BLaER1 treated with 17β-estradiol and CSF1 and Interleukin-3, amounts not matched to agents 10 nM and 100 nM (cell line): ENCODE results near the gene ASXL2.
A peak's percentile ranks its signal among the peaks of the same experiment; 100 is the strongest.

Experiments
- H3K27ac ChIP-seq, 11 experiments: shearing (Covaris generic); formaldehyde crosslinking; 2 replicates each; pipeline ENCODE4 v1.8.1; 2022
- H3K27me3 ChIP-seq, 11 experiments: shearing (Covaris generic); formaldehyde crosslinking; 2 replicates each; pipeline ENCODE4 v1.8.1; 2022
- H3K36me3 ChIP-seq, 11 experiments: shearing (Covaris generic); formaldehyde crosslinking; 2 replicates each; pipeline ENCODE4 v1.8.1; 2022
- H3K4me1 ChIP-seq, 10 experiments: shearing (Covaris generic); formaldehyde crosslinking; 2 replicates each; pipeline ENCODE4 v1.8.1; 2022
- H3K4me2 ChIP-seq, 11 experiments: shearing (Covaris generic); formaldehyde crosslinking; 2 replicates each; pipeline ENCODE4 v1.8.1; 2022
- H3K4me3 ChIP-seq, 10 experiments: shearing (Covaris generic); formaldehyde crosslinking; 2 replicates each; pipeline ENCODE4 v1.8.1; 2022
- H3K9ac ChIP-seq, 11 experiments: shearing (Covaris generic); formaldehyde crosslinking; 2 replicates each; pipeline ENCODE4 v1.8.1; 2022
- H3K9me3 ChIP-seq, 11 experiments: shearing (Covaris generic); formaldehyde crosslinking; replicated peaks in 1 of 11; 2 replicates each; pipeline ENCODE4 v1.8.1; 2022
- H4K20me1 ChIP-seq, 11 experiments: shearing (Covaris generic); formaldehyde crosslinking; 2 replicates each; pipeline ENCODE4 v1.8.1; 2022
- Cebpa-rat ChIP-seq, 11 experiments: shearing (Covaris generic); IDR thresholded peaks; 2 replicates each; pipeline ENCODE4 v1.8.1; 2022

The ASXL2 gene

DNA sequence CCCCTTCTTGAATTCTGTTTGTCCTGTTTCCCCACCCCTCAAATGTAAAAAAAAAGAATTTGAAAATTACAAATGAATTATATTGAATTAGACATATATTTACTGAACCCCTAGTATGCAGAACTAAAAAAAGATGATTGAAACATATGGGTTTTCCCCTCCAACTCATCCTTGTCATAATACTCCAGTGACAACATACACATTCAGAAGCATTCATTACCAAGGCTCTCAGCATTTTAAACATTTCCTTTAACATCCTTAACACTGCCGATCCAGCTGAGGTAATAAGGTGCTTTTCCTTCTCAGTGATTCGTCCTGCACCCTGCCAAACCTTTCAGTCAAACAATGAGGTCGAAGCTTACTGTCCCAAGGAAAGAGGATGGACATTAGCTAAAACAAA lies 151.8 kb downstream of the ASXL2 start:
- no peaks in the 10 kb centered on the region for H4K20me1 ChIP-seq
- H3K9ac ChIP-seq, result no peak overlapping the region
- no peaks in the 10 kb centered on the region for H3K4me1 ChIP-seq
- no peaks in the 10 kb centered on the region for H3K36me3 ChIP-seq
- H3K9me3 ChIP-seq, result no peaks in the 10 kb centered on the region
- H3K27ac ChIP-seq, result no peak overlapping the region
- H3K4me3 ChIP-seq, result no peak overlapping the region
- no peak overlapping the region for H3K4me2 ChIP-seq
- no peak for TF ChIP-seq Cebpa-rat (IDR thresholded peaks at IDR 0.05)
- H3K27me3 ChIP-seq, result no peaks in the 10 kb centered on the region

DNA sequence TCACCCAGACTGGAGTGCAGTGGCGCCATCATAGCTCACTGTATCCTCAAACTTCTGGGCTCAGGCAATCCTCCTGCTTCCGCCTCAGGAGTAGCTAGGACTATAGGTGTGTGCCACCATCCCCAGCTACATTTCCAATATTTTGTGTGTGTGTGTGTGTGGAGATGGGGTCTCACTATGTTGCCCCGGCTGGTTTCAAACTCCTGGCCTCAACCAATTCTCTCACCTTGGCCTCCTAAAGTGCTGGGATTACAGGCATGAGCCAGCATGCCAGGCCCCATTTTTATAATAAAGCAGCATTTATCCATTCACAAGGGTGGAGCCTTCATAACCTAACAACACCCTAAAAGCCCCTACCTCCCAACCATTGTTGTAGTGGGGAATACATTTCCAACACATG lies 152.4 kb downstream of the ASXL2 start:
- H3K27me3 ChIP-seq, result no peaks in the 10 kb centered on the region
- no peak overlapping the region for H3K27ac ChIP-seq
- no peak overlapping the region for H3K4me2 ChIP-seq
- H3K4me1 ChIP-seq, result no peaks in the 10 kb centered on the region
- no peaks in the 10 kb centered on the region for H3K36me3 ChIP-seq
- no peaks in the 10 kb centered on the region for H4K20me1 ChIP-seq
- TF ChIP-seq Cebpa-rat (IDR thresholded peaks at IDR 0.05), result no peak
- no peak overlapping the region for H3K4me3 ChIP-seq
- H3K9me3 ChIP-seq, result no peaks in the 10 kb centered on the region
- no peak overlapping the region for H3K9ac ChIP-seq

DNA sequence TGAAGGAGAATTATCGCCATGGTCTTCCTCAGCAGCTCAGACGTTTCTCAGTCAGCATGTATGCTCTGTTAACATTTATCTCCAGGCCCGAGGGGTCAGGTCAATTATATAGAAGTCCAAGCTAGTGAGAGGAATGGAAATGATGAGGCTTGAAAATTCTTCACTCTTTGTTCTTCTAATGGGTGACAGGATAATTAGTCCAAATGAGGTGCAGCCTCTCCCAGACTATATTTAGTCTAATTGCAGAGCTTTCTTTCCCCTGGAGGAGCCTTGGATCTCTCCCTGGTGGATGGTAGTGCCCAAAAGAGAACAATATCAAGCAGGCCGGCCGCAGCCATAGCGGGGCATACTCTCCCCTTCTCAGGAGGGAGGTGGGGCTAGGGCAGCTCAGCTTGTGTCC lies 153.5 kb downstream of the ASXL2 start:
- H3K27me3 ChIP-seq, result no peaks in the 10 kb centered on the region
- TF ChIP-seq Cebpa-rat (IDR thresholded peaks at IDR 0.05), result no peak
- H3K9me3 ChIP-seq, result no peaks in the 10 kb centered on the region
- H3K27ac ChIP-seq, result no peak overlapping the region
- no peaks in the 10 kb centered on the region for H3K36me3 ChIP-seq
- H3K4me3 ChIP-seq, result no peak overlapping the region
- no peaks in the 10 kb centered on the region for H4K20me1 ChIP-seq
- H3K9ac ChIP-seq, result no peak overlapping the region
- H3K4me1 ChIP-seq, result no peaks in the 10 kb centered on the region
- no peak overlapping the region for H3K4me2 ChIP-seq

DNA sequence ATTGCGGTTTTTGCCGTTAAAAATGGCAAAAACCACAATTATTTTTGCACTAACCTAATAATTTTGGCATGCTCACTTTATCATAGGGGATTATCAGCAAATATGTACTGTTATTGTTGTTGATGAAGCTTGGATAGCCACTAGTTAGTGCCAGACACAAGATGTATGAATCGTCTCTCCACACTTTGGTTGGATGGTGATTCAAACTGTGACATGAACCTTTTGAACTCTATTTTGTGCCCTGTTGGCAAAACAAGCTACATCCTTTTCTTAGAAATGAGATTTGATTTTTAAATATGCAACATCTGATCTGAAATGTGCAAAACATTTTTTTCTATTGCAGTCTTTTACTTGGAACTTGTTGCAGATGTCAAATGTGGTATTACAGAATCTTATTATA lies 156.1 kb downstream of the ASXL2 start:
- no peaks in the 10 kb centered on the region for H3K9me3 ChIP-seq
- no peaks in the 10 kb centered on the region for H4K20me1 ChIP-seq
- no peak overlapping the region for H3K27ac ChIP-seq
- no peak for TF ChIP-seq Cebpa-rat (IDR thresholded peaks at IDR 0.05)
- H3K4me3 ChIP-seq, result no peak overlapping the region
- H3K4me2 ChIP-seq, result no peak overlapping the region
- H3K4me1 ChIP-seq, result no peaks in the 10 kb centered on the region
- no peak overlapping the region for H3K9ac ChIP-seq
- H3K27me3 ChIP-seq, result no peaks in the 10 kb centered on the region
- no peaks in the 10 kb centered on the region for H3K36me3 ChIP-seq

DNA sequence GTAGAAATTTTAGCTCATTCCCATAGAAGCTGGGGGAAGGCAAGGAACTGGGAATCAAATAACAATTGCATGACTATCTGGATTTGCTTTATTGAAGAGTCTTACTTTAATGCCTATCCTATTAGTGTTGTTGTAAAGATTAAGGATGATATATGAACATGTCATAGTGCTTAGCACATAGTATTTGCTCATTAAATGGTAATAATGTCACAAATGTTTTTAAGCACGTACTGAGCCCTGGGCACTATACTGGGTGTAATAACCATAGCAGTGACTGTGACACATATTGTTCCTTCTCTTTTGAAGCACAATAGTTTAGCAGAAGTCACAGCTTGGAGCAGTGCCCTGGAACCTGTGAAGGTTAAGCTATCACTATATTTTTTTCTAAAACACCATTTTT lies 157.7 kb downstream of the ASXL2 start:
- Histone ChIP-seq H3K36me3 (no peaks in the 10 kb centered on the region), H3K9ac (no peak overlapping the region), H4K20me1 (no peaks in the 10 kb centered on the region), H3K27ac (no peak overlapping the region), H3K27me3 (no peaks in the 10 kb centered on the region), H3K9me3 (no peaks in the 10 kb centered on the region), H3K4me3 (no peak overlapping the region), H3K4me2 (no peak overlapping the region), H3K4me1 (no peaks in the 10 kb centered on the region)
- no peak for TF ChIP-seq Cebpa-rat (IDR thresholded peaks at IDR 0.05)

DNA sequence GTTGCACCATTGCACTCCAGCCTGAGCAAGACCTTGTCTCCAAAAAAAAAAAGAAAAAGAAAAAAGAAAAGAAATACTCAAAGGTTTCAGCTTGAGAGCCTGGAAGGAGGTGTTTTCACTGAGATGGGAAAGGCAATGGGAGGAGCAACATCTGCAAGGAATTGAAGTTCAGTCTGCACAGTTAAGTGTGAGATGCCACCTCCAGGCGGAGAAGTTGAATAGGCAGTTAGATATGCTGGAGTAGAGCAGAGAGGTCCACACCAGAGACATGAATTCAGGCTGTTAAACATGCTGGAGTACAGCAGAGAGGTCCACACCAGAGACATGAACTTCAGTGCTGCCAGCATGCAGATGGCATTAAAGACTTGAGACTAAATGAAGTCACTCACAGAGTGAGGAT lies 163.5 kb downstream of the ASXL2 start:
- Histone ChIP-seq H3K36me3 (no peaks in the 10 kb centered on the region), H3K4me3 (no peak overlapping the region), H3K9me3 (no peaks in the 10 kb centered on the region), H3K4me2 (no peak overlapping the region), H3K9ac (no peak overlapping the region), H3K27ac (no peak overlapping the region), H3K4me1 (peaks cover 0 to 7% (median 0%) of the 10 kb centered on the region in 10 experiments; a peak in 5 of 20 replicates), H4K20me1 (no peaks in the 10 kb centered on the region), H3K27me3 (no peaks in the 10 kb centered on the region)
- no peak for TF ChIP-seq Cebpa-rat (IDR thresholded peaks at IDR 0.05)

DNA sequence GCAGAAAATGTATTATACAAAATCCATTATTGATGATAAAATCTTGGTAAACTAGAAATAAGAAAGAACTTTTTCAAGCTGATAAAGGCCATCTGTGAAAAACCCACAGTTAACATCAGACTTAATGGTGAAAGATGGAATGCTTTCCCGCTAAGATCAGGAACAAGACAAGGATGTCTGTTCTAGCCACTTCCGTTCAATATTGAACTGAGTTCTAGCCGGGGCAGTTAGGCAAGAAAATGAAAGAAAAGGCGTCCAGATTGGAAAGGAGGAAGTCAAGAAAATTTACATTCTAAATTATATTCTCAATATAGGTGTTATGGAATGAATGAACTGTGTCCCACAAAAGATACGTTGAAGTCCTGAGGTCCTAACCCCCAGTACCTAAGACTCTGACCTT lies 165.8 kb downstream of the ASXL2 start:
- H3K27ac ChIP-seq, result no peak overlapping the region
- no peaks in the 10 kb centered on the region for H4K20me1 ChIP-seq
- H3K4me2 ChIP-seq, result no peak overlapping the region
- no peak overlapping the region for H3K4me3 ChIP-seq
- H3K9ac ChIP-seq, result no peak overlapping the region
- no peak for TF ChIP-seq Cebpa-rat (IDR thresholded peaks at IDR 0.05)
- H3K36me3 ChIP-seq, result no peaks in the 10 kb centered on the region
- H3K4me1 ChIP-seq, result peaks cover 0 to 7% (median 0%) of the 10 kb centered on the region in 10 experiments; a peak in 5 of 20 replicates
- no peaks in the 10 kb centered on the region for H3K9me3 ChIP-seq
- no peaks in the 10 kb centered on the region for H3K27me3 ChIP-seq

DNA sequence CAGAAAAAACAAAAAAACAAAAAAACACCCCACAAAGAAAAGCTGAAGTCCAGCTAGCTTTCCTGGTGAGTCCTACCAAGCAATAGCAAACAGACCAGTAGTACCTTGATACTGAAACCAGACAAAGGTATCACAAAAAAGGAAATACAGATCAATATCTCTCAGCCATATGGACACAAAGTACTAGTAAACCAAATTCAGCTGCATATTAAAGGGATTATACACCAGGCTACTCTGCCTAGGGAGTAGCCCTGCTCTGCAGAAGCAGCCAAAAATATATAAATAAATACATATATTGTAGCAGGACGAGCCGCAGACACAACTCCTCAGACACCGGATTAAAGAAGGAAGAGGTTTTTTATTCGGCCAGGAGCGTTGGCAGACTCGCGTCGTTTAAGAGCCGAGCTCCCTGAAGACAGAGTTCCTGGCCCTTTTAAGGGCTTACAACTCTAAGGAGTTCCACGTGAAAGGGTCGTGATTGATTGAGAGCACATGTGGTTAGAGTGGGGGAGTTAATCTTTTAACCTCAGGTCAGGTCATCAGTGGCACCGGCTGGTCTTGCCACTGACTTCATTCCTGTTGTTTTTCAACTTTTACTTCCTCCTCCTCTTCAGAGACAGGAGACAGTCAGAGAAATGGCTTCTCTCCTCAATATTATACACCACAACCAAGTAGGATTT lies 166.5 kb downstream of the ASXL2 start:
- peaks cover 0 to 7% (median 0%) of the 10 kb centered on the region in 10 experiments; a peak in 5 of 20 replicates for H3K4me1 ChIP-seq
- H3K36me3 ChIP-seq, result no peaks in the 10 kb centered on the region
- no peaks in the 10 kb centered on the region for H3K9me3 ChIP-seq
- no peaks in the 10 kb centered on the region for H4K20me1 ChIP-seq
- H3K9ac ChIP-seq, result no peak overlapping the region
- H3K4me2 ChIP-seq, result peak overlapping the region in 3 of 11 experiments; percentile 9 to 26 (median 21); a peak in 4 of 22 replicates
- no peak overlapping the region for H3K27ac ChIP-seq
- no peak overlapping the region for H3K4me3 ChIP-seq
- no peaks in the 10 kb centered on the region for H3K27me3 ChIP-seq
- TF ChIP-seq Cebpa-rat (IDR thresholded peaks at IDR 0.05), result no peak

DNA sequence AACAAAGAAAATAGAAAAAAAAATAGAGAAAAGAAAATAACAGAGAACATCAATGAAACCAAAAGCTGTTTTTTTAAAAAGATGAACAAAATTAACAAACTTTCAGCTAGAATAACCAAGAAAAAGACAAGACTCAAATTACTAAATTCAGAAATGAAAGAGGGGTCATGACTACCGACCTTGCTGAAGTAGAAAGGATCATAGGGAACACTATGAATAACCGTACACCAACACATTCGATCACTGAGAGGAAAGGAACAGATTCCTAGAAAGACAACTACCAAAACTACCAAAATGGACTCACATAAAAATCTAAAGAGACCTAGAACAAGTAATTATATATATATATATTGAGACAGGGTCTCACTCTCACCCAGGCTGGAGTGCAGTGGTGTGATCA lies 167.5 kb downstream of the ASXL2 start:
- Histone ChIP-seq H3K36me3 (no peaks in the 10 kb centered on the region), H3K9me3 (peaks cover 0 to under 1% (median 0%) of the 10 kb centered on the region in 11 experiments; a peak in 3 of 22 replicates), H3K27ac (no peak overlapping the region), H3K4me1 (peaks cover 0 to 7% (median 0%) of the 10 kb centered on the region in 10 experiments; a peak in 5 of 20 replicates), H4K20me1 (no peaks in the 10 kb centered on the region), H3K27me3 (no peaks in the 10 kb centered on the region), H3K9ac (no peak overlapping the region), H3K4me2 (no peak overlapping the region), H3K4me3 (no peak overlapping the region)
- no peak for TF ChIP-seq Cebpa-rat (IDR thresholded peaks at IDR 0.05)

DNA sequence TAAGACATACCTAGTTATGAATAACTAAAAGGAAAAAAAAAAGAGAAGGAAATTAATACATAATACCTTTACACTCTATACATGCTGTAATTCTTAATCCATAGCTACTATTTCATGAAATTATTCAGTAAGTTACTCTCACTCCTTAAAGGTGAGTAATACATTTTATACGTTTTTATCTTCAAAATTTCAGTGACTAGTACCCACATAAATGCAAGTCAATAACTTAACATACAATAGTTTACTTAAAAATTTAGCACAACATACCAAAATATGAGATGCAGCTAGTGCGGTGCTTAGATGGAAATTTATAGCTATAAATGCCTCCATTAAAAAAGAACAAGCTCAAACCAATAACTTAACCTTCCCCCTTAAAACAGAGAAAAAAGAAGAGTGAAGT lies 168.9 kb downstream of the ASXL2 start:
- Histone ChIP-seq H3K4me2 (no peak overlapping the region), H3K27ac (no peak overlapping the region), H4K20me1 (no peaks in the 10 kb centered on the region), H3K9me3 (peaks cover 0 to 10% (median 0%) of the 10 kb centered on the region in 11 experiments; a peak in 7 of 22 replicates), H3K27me3 (no peaks in the 10 kb centered on the region), H3K36me3 (no peaks in the 10 kb centered on the region), H3K9ac (no peak overlapping the region), H3K4me3 (no peak overlapping the region), H3K4me1 (peaks cover 0 to 7% (median 0%) of the 10 kb centered on the region in 10 experiments; a peak in 5 of 20 replicates)
- no peak for TF ChIP-seq Cebpa-rat (IDR thresholded peaks at IDR 0.05)
